GM18517 (cell line): Measurements from ENCODE around the gene MAP4.
"Not testable (repeated sequence)": the region's sequence is repeated elsewhere in the genome, so short reads cannot be mapped to it uniquely, and the experiment has no call there.

Source experiments
- ATAC-seq: cut with Tn5 transposase; IDR thresholded peaks from one replicate; pipeline ENCODE4 v1.9.1; 2021; ENCODE audit warnings: mild to moderate bottlenecking, moderate library complexity; ENCODE audit not compliant: unreplicated experiment

MAP4 gene, protein sequence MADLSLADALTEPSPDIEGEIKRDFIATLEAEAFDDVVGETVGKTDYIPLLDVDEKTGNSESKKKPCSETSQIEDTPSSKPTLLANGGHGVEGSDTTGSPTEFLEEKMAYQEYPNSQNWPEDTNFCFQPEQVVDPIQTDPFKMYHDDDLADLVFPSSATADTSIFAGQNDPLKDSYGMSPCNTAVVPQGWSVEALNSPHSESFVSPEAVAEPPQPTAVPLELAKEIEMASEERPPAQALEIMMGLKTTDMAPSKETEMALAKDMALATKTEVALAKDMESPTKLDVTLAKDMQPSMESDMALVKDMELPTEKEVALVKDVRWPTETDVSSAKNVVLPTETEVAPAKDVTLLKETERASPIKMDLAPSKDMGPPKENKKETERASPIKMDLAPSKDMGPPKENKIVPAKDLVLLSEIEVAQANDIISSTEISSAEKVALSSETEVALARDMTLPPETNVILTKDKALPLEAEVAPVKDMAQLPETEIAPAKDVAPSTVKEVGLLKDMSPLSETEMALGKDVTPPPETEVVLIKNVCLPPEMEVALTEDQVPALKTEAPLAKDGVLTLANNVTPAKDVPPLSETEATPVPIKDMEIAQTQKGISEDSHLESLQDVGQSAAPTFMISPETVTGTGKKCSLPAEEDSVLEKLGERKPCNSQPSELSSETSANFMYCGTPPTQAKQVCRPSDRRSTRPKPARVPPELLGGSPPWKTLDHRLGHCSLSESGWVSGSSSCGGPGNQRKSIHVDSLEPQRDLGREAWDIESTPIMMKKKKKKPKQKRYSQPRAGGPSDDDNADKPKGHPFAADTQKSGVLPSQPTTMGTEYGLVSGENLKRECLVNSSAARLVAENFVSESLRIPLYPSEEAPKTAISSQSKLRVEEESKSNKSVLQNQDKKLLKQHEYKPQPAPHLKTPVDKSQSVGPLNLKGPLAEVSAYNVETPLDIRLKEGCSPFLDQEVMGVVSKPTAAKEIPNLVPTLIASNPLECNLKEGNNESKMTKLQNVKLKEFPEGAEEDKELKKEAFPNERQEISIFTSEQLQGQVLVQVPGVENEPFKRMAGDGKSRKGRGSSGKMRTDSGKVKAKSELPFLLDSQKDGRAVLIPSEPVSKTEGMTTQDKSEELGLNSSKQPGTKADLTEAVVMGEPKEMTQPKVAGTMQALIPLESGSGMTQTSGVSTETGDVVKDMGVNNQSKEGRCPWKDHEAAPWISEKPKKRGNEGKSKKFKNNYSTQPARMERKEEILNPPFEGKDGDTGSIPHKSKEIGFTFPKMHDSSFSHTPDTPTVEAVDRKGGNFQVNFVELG (N-terminal part only)

DNA sequence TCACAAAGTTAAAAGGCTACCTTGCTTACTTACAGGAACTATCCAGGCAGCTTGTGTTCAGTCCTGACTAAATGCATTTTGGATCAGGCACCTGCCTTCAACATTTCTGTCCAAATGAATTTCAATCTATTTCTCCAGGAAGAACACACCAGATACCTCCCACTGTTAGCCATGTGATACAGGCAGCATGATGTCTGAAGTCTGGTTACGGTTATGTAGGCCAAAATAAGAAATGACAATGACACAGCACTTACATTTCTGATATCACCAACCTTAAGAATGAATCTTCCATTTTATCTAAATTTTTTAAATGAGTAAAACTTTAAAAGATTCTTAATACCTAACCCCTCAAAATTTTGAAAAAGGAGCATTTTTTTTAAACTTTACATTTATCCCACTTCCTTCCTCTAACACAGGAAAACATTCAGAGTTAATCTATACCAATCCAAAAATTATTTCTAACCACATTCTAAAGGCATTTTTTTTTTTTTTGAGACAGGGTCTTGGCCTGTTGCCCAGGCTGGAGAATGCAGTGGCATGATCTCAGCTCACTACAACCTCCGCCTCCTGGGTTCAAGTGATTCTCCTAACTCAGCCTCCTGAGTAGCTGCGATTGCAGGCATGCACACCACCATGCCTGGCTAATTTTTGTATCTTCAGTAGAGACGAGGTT, at the start of gene MAP4:
Gene MAP4, minus strand, starts transcription at position 116 of the 673 bp plus-strand sequence. CDS start 17,556 bp downstream, outside the sequence.
- no peak for ATAC-seq

GRCh38 chr3:48065035-48065434, 48.8 kb upstream of the MAP4 start:
- ATAC-seq = no peak

DNA sequence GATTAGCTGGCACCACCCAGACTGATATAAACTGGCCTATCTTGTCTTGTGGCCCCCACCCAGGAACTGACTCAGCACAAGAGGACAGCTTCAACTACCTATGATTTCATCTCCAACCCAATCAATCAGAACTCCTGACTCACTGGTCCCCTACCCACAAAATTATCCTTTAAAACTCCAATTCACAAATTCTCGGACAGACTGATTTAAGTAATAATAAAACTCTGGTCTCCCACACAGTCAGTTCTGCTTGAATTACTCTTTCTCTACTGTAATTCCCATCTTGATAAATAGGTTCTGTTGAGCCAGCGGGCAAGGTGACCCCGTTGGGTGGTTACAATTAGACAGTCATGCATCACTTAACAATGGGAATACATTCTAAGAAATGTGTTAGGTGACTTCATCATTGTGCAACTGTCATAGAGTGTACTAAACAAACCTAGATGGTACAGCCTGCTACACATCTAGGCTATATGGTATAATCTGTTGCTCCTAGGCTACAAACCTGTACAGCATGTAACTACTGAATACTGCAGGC, 48.1 kb upstream of the MAP4 start:
- ATAC-seq = no peak

- ATAC-seq = not testable (repeated sequence)
These were observed 45.4 kb upstream of the MAP4 start for GRCh38 chr3:48061586-48061985.

DNA sequence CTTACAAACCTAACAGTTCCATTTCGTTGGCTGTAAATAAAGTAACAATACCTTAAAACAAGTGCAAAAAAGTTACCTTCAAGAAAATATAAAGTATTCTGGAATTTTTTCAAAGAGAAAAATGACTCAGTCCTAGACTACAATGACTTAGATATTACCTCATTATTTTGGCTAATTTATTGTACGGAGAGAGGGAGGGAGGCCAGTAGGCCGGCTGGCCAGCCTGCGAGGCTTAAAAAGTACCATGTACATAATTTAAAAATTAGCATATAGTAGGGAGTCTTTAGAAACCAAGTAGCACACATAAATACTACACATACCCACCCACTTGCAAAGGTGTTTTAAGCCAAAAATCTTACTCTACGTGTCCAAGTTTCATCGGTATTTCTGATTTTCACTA, 41.9 kb upstream of the MAP4 start:
- no peak for ATAC-seq

DNA sequence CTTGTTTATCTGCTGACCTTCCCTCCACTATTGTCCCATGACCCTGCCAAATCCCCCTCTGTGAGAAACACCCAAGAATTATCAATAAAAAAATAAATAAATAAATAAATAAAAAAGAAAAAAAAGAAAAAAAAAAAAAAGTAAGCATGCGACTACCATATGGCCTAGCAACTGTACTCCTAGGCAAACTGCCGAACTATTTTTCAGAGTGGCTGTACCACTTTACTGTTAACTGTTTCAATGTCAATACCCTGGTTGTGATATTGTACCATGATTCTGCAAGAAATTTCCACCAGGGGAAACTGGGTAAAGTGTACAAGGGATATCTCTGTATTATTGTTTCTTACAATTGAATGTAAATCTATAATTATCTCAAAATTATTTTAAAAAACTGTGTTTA, 41.3 kb upstream of the MAP4 start:
- no peak for ATAC-seq

- no peak for ATAC-seq
These were observed 31.7 kb upstream of the MAP4 start for GRCh38 chr3:48047841-48048464.

DNA sequence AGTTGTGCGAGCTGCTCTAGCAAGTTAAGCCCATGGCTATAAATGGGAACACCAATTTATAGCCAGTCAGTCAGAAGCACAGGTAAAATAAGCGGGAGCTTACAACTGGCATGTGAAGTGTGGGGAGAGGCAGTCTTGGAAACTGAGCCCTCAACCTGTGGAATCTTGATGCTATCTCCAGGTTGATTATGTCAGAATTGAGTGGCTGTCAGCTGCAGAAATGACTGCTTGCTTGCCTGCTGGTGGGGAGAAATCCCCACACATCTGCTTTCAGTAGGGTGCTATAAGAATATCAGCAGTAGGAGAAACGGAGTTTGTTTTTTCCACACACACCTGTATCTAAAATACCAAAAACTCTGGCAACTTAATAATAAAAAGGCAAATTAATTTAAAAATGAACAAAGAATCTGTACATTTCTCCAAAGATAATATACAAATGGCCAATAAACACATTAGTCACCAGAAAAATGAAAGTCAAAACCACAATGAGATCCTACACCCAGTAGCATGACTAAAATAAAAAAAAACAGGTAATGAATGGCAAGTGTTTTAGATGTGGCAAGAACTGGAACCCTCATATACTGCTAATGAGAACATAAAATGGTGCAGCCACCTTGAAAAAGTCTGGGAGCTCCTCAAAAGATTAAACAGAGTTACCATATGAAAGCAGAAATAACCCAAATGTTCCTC, 26.0 kb upstream of the MAP4 start:
- no peak for ATAC-seq

- no peak for ATAC-seq
These were observed 23.4 kb upstream of the MAP4 start for GRCh38 chr3:48039487-48040190.

DNA sequence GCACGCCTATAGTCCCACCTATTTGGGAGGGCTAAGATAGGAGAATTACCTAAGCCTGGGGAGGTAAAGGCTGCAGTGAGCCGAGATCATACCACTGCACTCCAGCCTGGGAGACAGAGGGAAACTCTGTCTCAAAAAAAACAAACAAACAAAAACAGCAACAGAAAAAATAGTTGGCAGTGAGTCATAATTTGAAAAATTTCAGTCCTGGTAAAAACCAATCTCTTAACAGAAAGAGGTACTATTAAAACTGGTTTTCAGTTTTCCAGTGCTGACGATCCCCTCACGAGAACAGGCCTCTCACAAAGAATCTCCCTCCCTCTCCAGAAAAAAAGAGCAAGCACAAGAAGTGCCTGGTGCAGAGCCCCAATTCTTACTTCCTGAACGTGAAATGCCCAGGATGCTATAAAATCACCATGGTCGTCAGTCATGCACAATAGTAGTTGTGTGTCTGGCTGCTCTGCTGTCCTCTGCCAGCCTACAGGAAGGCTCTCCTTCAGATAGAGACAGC, 22.8 kb upstream of the MAP4 start:
- no peak for ATAC-seq

DNA sequence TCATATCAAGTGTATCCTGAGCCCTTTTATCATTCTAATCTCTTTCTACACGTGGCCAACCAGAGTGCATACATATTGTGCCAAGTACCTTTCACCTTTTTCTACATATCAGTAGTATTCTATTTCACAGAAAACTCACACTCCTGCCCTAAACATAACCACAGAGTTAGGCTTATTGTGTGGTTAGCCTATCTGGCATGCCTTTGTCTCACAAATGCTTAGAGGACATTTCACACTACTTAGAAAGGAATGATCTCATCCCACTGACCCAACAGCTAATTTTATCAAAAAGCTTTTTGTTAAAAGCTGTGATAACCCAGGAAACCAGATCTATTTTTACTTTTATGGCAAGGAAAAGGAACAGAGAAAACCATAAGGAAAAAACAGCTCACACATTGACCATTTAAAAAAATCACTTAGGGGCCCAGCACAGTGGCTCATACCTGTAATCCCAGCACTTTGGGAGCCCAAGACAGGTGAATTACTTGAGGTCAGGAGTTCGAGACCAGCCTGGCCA, 17.8 kb upstream of the MAP4 start:
- no peak for ATAC-seq

DNA sequence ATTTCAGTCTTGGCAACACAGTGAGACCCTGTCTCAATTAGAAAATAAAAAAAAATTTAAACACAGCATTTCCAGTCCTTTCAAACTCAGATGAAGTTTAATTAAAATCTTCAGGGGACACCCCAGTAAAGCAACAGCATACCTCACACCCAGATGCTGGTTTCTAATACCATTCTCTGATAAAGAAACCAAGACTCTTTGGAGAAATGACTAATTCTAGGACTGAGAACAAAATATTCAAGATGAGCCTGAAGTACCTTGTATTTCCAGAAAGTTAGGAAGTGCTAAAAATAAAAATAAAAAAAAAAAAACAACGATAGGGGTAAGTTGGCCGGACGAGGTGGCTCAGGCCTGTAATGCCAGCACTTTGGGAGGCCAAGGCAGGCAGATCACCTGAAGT, 14.0 kb upstream of the MAP4 start:
- ATAC-seq = no peak

DNA sequence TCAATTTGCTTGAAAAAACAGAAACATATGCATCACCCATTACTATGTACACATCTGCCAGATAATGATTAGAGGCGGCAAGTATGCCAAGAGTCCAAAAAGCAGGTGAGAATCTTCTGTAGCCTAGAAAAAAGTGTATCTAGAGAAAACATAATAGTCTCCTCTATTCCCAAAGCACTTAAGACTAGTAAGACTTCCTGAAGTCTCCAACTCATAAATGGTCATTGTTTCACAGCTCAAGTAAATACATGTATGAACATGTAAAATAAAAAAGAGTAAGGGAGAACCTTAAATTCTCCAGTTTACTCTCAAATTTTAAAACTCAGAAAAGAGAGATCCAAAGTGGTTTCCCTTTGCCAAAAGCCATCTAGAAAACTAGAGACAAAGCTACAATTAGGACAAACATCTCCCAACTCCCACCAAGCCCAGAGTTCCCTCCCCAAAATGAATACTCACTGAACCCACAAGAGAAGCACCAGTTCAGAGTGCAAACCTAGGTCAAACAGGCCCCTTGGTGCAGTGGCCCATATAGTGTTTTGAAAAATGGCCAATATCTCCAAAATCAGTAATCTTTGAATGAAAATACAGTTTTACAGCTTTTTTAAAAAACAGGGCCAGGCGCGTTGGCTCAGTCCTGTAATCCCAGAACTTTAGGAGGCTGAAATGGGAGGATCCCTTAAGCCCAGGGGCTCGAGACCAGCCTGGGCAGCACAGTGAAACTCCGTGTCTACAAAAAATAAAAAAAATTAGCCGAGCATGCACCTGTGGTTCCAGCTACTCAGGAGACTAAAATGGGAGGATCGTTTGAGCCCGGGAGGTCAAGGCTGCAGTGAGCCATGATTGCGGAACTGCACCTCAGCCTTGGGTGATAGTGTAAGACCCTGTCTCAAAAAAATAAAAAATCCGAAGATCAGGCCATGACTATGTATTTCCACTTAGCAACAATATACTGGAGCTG, 11.0 kb upstream of the MAP4 start:
- ATAC-seq = no peak

DNA sequence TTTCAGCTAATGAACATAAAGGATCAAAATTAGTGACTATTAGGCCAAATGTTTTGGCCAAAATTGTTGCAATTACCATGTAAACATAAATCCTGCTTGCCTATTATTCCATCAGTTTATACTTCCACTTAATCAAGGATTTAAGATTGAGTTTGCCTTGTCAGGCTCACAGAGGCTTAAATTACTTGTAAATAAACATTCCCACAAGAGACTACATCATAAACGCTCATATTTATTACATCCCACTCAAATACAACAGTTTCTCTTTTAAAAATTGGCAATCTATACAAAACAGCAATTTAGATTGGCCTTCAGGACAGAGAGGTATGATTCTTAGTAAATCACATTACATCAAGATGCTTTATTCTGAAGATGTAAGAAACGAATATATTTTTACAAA, 9.9 kb upstream of the MAP4 start:
- ATAC-seq = no peak

GRCh38 chr3:48024401-48024800, 8.2 kb upstream of the MAP4 start:
- no peak for ATAC-seq

DNA sequence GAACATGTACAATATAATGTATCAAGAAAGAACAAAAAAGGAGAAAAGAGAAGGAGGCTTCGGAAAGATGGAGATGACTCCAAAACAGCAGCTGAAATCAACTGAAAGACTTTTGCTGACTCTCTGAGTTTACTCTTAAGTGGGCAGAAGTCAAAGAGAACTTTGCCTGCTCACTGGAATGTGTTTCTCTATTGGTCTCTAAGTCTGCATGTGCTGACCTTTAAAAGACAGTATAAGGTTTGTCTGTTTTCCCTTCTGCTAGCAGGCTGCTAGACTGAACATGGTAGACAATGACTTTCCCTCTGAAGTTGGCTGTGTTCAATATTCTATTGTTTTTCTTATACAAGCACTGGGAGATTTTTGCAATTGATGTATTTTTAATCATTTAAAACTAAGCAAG, 7.2 kb upstream of the MAP4 start:
- ATAC-seq = no peak

DNA sequence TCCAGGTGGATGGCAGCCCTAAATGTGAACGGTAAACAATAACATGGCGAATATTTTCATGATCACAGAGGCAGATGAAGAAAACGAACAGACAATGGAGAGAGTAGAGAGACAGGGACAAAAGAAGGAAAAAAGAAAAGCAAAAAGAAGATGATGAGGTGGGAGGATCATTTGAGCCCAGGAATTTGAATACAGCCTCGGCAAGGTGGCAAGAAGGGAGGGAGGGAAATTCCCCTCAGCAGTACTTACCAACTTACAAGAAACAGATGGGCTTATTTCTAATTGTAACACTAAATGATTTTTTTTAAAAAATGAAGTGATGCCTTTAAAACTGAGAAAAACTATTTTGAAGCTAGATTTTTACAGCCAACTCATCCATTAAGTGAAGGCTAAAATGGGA, 6.0 kb upstream of the MAP4 start:
- ATAC-seq = no peak
